Ascending aorta (tissue), 2 donors: ENCODE results near the gene KCTD11. TPM values are rescaled to one million over a fixed set of nuclear protein-coding genes. Genes with fewer than 3 reads are reported as not detected.
"Not testable (repeated sequence)": the region's sequence is repeated elsewhere in the genome, so short reads cannot be mapped to it uniquely, and the experiment has no call there.

Source experiments
- DNase-seq, 2 donors: peaks; one replicate each; pipeline ENCODE4 v3.0.0-alpha.2; 2019; ENCODE audit warnings: low spot score in 2 of 2
- H3K27ac ChIP-seq, 2 donors: fragments of 200-600 bp; sonication (generic); one replicate each; pipeline ENCODE4 v1.5.1; 2016 to 2017; ENCODE audit warnings: mild to moderate bottlenecking in 1 of 2
- H3K27me3 ChIP-seq: fragments of 200-600 bp; sonication (generic); one replicate; pipeline ENCODE4 v1.5.1; 2017
- H3K36me3 ChIP-seq, 2 donors: fragments of 200-600 bp; sonication (generic); one replicate each; pipeline ENCODE4 v1.5.1; 2016
- H3K4me1 ChIP-seq, 2 donors: fragments of 200-600 bp; sonication (generic); one replicate each; pipeline ENCODE4 v1.5.1; 2016 to 2017; ENCODE audit warnings: mild to moderate bottlenecking in 1 of 2
- H3K4me3 ChIP-seq, 2 donors: fragments of 200-600 bp; sonication (generic); one replicate each; pipeline ENCODE4 v1.5.1; 2016 to 2017; ENCODE audit warnings: mild to moderate bottlenecking in 1 of 2
- H3K9me3 ChIP-seq, 2 donors: fragments of 200-600 bp; sonication (generic); one replicate each; pipeline ENCODE4 v1.5.1; 2016
- intact Hi-C: fragments of 100-400 bp; cut with DNase I; formaldehyde crosslinking; loops from one replicate; pipeline ENCODE4 v1.15.1; 2023
- total RNA-seq: library from RNA; depleted of rRNA; stranded (reverse); fragments of >200 nt; gene quantifications from one replicate; pipeline ENCODE4 v1.1.0, GENCODE V29; 2016
- TF ChIP-seq, protein P1 (sequence below), 3 experiments: fragments of 200-600 bp in 2 of 3; fragments of 450-650 bp in 1 of 3; sonication (generic) in 2 of 3; IDR thresholded peaks; one replicate each; pipeline ENCODE4 v1.5.1; 2016 to 2019; ENCODE audit warnings: antibody characterized with exemption in 3 of 3, mild to moderate bottlenecking in 1 of 3, moderate library complexity in 1 of 3

KCTD11 gene
- total RNA-seq, 1 donor from 2014 or later: 14.6 TPM

DNA sequence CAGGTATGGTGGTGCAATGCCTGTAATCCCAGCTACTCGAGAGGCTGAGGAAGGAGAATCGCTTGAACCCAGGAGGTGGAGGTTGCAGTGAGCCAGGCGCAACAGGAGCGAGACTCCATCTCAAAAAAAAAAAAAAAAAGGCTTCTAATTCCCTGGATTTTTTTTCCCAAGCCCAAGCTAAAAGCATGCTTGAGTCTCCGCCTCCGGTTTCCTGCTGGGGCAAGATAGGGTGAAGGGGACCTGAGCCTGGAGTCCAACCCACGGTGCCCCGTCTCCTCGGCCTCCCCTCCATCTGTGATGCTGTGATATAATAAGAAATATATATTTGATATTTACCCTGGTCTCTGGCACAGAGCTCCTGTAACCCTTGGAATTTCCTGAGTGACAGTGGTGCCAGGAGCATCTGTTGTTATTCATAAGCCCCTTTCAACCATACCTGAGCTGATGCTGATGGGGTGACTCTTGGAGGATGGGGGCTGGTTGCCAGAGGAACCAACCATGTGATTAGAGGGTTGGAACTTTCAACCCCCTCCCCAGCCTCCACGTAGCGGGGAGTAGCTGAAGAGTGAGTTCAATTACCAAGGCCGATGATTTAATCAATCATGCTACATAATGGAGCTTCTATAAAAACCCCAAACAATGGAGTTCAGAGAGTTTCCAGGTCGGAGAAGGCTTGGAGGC lies 16.1 kb downstream of the KCTD11 start:
- TF ChIP-seq, protein P1, sequence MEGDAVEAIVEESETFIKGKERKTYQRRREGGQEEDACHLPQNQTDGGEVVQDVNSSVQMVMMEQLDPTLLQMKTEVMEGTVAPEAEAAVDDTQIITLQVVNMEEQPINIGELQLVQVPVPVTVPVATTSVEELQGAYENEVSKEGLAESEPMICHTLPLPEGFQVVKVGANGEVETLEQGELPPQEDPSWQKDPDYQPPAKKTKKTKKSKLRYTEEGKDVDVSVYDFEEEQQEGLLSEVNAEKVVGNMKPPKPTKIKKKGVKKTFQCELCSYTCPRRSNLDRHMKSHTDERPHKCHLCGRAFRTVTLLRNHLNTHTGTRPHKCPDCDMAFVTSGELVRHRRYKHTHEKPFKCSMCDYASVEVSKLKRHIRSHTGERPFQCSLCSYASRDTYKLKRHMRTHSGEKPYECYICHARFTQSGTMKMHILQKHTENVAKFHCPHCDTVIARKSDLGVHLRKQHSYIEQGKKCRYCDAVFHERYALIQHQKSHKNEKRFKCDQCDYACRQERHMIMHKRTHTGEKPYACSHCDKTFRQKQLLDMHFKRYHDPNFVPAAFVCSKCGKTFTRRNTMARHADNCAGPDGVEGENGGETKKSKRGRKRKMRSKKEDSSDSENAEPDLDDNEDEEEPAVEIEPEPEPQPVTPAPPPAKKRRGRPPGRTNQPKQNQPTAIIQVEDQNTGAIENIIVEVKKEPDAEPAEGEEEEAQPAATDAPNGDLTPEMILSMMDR (IDR thresholded peaks at IDR 0.05): no peak
- H3K9me3 ChIP-seq: no peaks in the 10 kb centered on the region
- intact Hi-C loops: no loop called here
- H3K4me1 ChIP-seq: no peaks in the 10 kb centered on the region
- no peaks in the 10 kb centered on the region for H3K36me3 ChIP-seq
- no peak overlapping the region for H3K27ac ChIP-seq
- no peak for DNase-seq
- no peak overlapping the region for H3K4me3 ChIP-seq
- no peaks in the 10 kb centered on the region for H3K27me3 ChIP-seq

DNA sequence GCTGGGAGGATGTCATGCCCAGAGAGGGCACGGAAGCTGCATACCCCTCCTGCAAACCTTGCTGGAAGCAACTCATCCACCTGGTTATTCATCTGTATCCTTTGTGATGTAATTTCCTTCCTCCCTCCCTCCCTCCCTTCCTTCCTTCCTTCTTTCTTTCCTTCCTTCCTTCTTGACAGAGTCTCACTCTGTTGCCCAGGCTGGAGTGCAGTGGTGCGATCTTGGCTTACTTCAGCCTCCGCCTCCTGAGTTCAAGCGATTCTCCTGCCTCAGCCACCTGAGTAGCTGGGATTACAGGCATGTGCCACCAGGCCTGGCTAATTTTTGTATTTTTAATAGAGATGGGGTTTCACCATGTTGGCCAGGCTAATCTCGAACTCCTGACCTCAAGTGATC lies 16.6 kb downstream of the KCTD11 start:
- H3K4me3 ChIP-seq, H3K9me3 ChIP-seq, intact Hi-C loops, H3K27ac ChIP-seq, DNase-seq, H3K27me3 ChIP-seq, H3K36me3 ChIP-seq, H3K4me1 ChIP-seq: not testable (repeated sequence)

DNA sequence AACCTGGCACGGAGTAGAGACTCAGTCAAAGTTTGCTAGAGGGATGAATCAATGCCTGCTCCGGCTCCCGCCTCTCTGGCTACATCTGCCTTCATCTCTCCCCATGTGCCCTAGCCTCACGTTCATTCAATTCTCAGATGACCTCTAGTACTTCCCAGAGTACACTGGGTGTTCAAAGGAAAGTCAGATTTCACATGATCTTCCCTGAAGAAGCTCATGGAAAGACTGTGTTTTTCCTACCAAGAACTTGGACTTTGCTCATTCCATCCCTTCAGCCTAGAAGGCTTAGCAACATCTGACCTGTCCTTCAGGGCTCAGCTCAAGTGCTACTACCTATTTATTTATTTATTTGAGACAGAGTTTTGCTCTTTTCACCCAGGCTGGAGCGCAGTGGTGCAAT lies 17.9 kb downstream of the KCTD11 start:
- Histone ChIP-seq H3K4me3 (no peak overlapping the region), H3K36me3 (no peaks in the 10 kb centered on the region), H3K27ac (no peak overlapping the region), H3K4me1 (no peaks in the 10 kb centered on the region), H3K9me3 (no peaks in the 10 kb centered on the region), H3K27me3 (no peaks in the 10 kb centered on the region)
- intact Hi-C loops: no loop called here
- TF ChIP-seq, protein P1 (IDR thresholded peaks at IDR 0.05): no peak
- no peak for DNase-seq

DNA sequence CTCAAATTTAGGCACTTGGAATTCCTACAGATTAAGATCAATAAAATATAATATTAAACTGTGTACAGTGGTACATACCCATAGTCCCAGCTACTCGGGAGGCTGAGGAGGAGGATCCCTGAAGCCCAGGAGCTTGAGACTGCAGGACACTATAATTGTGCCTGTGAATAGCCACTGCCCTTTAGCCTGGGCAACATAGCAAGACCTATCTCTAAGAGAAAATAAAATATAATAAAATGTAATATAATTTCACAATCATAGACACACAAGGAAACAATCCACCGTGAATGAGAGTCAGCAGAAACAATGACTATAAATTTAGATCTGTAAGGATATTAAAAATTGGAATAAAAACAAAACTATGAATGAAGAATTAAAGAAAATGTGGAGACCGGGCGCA lies 18.9 kb downstream of the KCTD11 start:
- no peaks in the 10 kb centered on the region for H3K36me3 ChIP-seq
- no peak for DNase-seq
- H3K9me3 ChIP-seq: no peaks in the 10 kb centered on the region
- no peak overlapping the region for H3K4me3 ChIP-seq
- H3K4me1 ChIP-seq: no peaks in the 10 kb centered on the region
- intact Hi-C loops: no loop called here
- no peaks in the 10 kb centered on the region for H3K27me3 ChIP-seq
- no peak overlapping the region for H3K27ac ChIP-seq
- TF ChIP-seq, protein P1 (IDR thresholded peaks at IDR 0.05): no peak

DNA sequence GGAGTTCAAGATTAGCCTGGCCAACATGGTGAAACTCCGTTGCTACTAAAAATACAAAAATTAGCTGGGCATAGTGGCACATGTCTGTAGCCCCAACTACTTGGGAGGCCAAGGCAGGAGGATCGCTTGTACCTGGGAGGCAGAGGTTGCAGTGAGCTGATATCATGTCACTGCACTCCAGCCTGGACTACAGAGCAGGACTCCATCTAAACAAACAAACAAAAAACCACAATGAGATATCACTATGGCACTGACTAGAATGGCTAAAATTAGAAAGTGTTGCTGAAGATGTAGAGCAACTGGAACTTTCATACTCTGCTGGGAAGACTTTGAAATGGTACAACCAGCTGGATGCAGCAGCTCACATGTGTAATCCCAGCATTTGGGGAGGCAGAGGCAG lies 22.4 kb downstream of the KCTD11 start:
- TF ChIP-seq, protein P1 (IDR thresholded peaks at IDR 0.05): no peak
- intact Hi-C loops: no loop called here
- Histone ChIP-seq H3K27me3 (no peaks in the 10 kb centered on the region), H3K36me3 (no peaks in the 10 kb centered on the region), H3K4me1 (no peaks in the 10 kb centered on the region), H3K27ac (no peak overlapping the region), H3K9me3 (no peaks in the 10 kb centered on the region), H3K4me3 (no peak overlapping the region)
- DNase-seq: no peak

DNA sequence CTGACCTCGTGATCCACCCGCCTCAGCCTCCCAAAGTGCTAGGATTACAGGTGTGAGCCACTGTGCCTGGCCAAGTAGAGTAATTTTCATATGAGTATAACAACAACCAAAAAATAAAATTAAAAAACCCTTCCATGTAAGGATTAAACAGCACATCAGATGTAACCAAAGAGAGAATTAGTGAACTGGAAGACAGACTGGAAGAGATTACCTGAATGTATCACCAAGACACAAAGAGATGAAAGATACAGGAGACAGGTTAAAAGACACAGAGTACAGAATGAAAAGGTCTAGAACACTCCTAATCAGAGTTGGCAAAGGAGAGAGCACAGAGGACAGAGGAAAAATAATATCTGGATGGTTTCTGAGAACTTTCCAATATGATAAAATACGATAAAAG lies 27.2 kb downstream of the KCTD11 start:
- Histone ChIP-seq H3K27me3 (no peaks in the 10 kb centered on the region), H3K36me3 (no peaks in the 10 kb centered on the region), H3K27ac (no peak overlapping the region), H3K4me3 (no peak overlapping the region), H3K9me3 (no peaks in the 10 kb centered on the region), H3K4me1 (peaks cover 4 to 20% of the 10 kb centered on the region in 2 donors)
- intact Hi-C loops: no loop called here
- TF ChIP-seq, protein P1 (IDR thresholded peaks at IDR 0.05): no peak
- DNase-seq: no peak
